Ishikawa (cell line): ENCODE measurements around the gene DPEP1.

ENCODE experiments used
- CEBPB ChIP-seq: IDR thresholded peaks from 2 replicates; pipeline ENCODE4 v1.6.1; 2012
- EGR1 ChIP-seq: IDR thresholded peaks from 2 replicates; pipeline ENCODE4 v1.6.1; 2012
- EP300 ChIP-seq: IDR thresholded peaks from 2 replicates; pipeline ENCODE4 v1.6.1; 2012; ENCODE audit warnings: borderline replicate concordance
- TCF12 ChIP-seq: IDR thresholded peaks from 2 replicates; pipeline ENCODE4 v1.6.1; 2012; ENCODE audit warnings: low read depth
- TEAD4 ChIP-seq: IDR thresholded peaks from 2 replicates; pipeline ENCODE4 v1.6.1; 2012
- USF1 ChIP-seq: IDR thresholded peaks from 2 replicates; pipeline ENCODE4 v1.6.1; 2012

GRCh38 chr16:89661215-89661614, 47.8 kb downstream of the DPEP1 start:
- TF ChIP-seq CEBPB, result no peak
- TF ChIP-seq TCF12, result no peak
- TF ChIP-seq TEAD4, result no peak
- no peak for TF ChIP-seq EGR1
- TF ChIP-seq USF1, result no peak
- no peak for TF ChIP-seq EP300
